ENCODE measurements around the gene CAMK2N2. TPM values are rescaled to one million over a fixed set of nuclear protein-coding genes. Genes with fewer than 3 reads are reported as not detected.

Gene CAMK2N2
- total RNA-seq, 2 donors from 2014 or later, result 0.24 to 0.35 TPM

DNA sequence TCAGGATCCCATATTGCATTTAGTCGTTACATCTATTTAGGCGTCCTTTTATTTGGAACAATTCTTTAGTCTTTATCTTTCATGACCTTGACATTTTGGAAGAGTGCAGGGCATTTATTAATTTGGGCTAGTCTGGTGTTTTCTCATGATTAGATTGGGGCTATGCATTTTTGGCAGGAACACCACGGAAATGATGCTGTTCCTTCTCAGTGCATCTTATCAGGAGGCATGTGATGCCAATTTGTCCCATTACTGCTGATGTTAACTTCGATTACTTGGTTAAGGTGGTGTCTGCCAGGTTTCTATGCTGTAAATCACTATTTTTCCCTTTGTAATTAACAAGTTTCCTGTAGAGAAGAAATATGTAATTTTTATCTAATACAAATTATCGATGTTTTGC lies 50.1 kb downstream of the CAMK2N2 start:
- ATAC-seq (replicated peaks in 1 of 2) (no peak), DNase-seq (no peak)
- Mint-ChIP-seq H3K27ac (no peak overlapping the region), H3K4me1 (ENCODE audit: low read depth) (no peaks in the 10 kb centered on the region), H3K36me3 (ENCODE audit: insufficient read depth in 2 of 2) (no peaks in the 10 kb centered on the region), H3K4me3 (no peak overlapping the region), H3K9me3 (no peaks in the 10 kb centered on the region), H3K27me3 (ENCODE audit: low read depth) (peaks cover 22% of the 10 kb centered on the region)

Other genes with a start within 250 kb of the CAMK2N2 start
- 10 to 100 TPM; 18.2 to 22.4 TPM for gene ABCC5, start 243.7 kb downstream of the CAMK2N2 start, total RNA-seq
- not detected for gene HTR3D, start 229.8 kb downstream of the CAMK2N2 start, total RNA-seq
- gene HTR3C, start 208.5 kb downstream of the CAMK2N2 start, total RNA-seq, result not detected
- not detected for gene HTR3E, start 164.5 kb downstream of the CAMK2N2 start, total RNA-seq
- gene EIF2B5, start 126.2 kb downstream of the CAMK2N2 start, total RNA-seq, result 10 to 100 TPM; 47.0 to 55.4 TPM
- 10 to 100 TPM; 42.6 to 45.9 TPM for gene DVL3, start 106.2 kb downstream of the CAMK2N2 start, total RNA-seq
- 100 to 1,000 TPM; 178 to 194 TPM for gene AP2M1, start 86.7 kb downstream of the CAMK2N2 start, total RNA-seq
- gene ABCF3, start 75.4 kb downstream of the CAMK2N2 start, total RNA-seq, result 10 to 100 TPM; 70.8 to 71.6 TPM
- under 1 TPM in 1 of 2 donors, not detected in 1; 0.07 TPM for gene VWA5B2, start 32.0 kb downstream of the CAMK2N2 start, total RNA-seq
- gene ALG3, start 12.6 kb downstream of the CAMK2N2 start, total RNA-seq, result 10 to 100 TPM; 22.7 to 26.3 TPM
- 1 to 10 TPM; 3.5 to 3.6 TPM for gene EEF1AKMT4, start 11.9 kb downstream of the CAMK2N2 start, total RNA-seq
- not detected for gene ECE2, start 14.5 kb upstream of the CAMK2N2 start, total RNA-seq
- 100 to 1,000 TPM; 169 to 184 TPM for gene PSMD2, start 37.7 kb upstream of the CAMK2N2 start, total RNA-seq
- 100 to 1,000 TPM; 274 to 305 TPM for gene EIF4G1, start 53.1 kb upstream of the CAMK2N2 start, total RNA-seq
- gene FAM131A, start 76.0 kb upstream of the CAMK2N2 start, total RNA-seq, result 1 to 10 TPM; 6.6 to 7.6 TPM
- 1 to 10 TPM; 3.1 to 3.9 TPM for gene CLCN2, start 100.1 kb upstream of the CAMK2N2 start, total RNA-seq
- 10 to 100 TPM; 86.9 to 93.6 TPM for gene POLR2H, start 100.2 kb upstream of the CAMK2N2 start, total RNA-seq
- gene THPO, start 116.7 kb upstream of the CAMK2N2 start, total RNA-seq, result not detected
- under 1 TPM in 1 of 2 donors, not detected in 1; 0.19 TPM for gene CHRD, start 118.5 kb upstream of the CAMK2N2 start, total RNA-seq